GM12864 (cell line): ENCODE results near the gene GADD45GIP1.

ENCODE experiments used
- DNase-seq: peaks from one replicate; pipeline ENCODE4 v3.0.0-alpha.2; 2011; ENCODE audit warnings: low read depth
- H3K4me3 ChIP-seq: 2 replicates; pipeline ENCODE4 v1.5.1; 2011; ENCODE audit warnings: mild to moderate bottlenecking, low read depth, low read length, control low read depth
- TF ChIP-seq, protein P1 (sequence below): IDR thresholded peaks from 2 replicates; pipeline ENCODE4 v1.5.1; 2011; ENCODE audit warnings: low read depth, mild to moderate bottlenecking, moderate library complexity, low read length, control low read depth, inconsistent platforms; ENCODE audit errors: missing control alignments

The GADD45GIP1 gene

DNA sequence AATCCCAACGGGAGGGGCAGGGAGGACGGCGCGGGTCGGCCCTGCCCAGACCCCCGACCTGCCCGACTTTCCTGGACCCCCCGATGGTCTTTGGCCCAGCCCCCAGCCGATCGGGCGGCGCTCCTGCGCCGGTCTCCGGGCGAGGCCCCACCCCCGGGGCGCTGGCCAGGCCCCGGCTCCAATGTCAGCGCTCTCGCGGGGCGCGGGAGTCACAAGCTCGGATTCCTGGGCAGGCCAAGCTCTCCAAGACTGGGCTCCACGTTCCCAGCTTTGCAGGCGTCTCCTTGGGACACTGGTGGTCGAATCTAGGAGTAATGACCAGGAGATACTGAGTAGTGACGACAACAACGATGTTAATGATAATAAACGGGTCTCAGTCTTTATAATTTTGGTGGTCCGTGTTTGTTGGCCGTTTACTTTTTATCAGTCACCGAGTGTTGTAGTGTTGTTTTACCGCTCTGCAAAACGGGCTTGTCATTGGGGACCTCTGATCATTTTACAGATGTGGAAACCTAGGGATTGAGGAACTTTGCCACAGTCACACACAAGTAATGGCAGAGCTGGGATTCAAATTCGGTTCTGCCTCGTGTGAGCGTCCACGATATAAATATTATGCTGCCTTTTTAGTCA, 10.8 kb downstream of the GADD45GIP1 start:
- DNase-seq = no peak
- TF ChIP-seq, protein P1, sequence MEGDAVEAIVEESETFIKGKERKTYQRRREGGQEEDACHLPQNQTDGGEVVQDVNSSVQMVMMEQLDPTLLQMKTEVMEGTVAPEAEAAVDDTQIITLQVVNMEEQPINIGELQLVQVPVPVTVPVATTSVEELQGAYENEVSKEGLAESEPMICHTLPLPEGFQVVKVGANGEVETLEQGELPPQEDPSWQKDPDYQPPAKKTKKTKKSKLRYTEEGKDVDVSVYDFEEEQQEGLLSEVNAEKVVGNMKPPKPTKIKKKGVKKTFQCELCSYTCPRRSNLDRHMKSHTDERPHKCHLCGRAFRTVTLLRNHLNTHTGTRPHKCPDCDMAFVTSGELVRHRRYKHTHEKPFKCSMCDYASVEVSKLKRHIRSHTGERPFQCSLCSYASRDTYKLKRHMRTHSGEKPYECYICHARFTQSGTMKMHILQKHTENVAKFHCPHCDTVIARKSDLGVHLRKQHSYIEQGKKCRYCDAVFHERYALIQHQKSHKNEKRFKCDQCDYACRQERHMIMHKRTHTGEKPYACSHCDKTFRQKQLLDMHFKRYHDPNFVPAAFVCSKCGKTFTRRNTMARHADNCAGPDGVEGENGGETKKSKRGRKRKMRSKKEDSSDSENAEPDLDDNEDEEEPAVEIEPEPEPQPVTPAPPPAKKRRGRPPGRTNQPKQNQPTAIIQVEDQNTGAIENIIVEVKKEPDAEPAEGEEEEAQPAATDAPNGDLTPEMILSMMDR = no peak
- H3K4me3 ChIP-seq = peak overlapping the region; percentile 69

DNA sequence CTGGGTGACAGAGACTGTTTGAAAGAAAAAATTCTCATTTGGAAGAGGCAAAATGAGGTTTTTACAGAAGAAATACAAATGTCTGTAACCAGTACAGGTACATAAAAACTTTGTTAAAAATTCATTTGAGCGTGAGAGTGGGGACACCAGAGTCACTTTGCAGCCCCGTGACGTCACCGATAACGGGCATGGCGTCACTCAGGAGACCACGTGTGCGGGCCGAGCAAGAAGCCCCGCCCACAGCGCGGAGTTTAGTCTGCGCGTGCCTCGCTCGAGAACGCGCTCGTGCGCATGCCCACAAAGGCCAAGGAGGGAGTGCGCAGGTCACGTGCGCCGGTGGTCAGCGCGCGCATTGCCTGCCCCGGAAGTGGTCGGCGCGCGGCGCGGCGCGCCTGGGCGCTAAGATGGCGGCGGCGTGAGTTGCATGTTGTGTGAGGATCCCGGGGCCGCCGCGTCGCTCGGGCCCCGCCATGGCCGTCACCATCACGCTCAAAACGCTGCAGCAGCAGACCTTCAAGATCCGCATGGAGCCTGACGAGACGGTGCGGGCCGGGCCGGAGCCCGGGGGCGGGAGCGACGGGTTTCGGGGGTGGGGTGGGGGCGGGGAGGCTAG, 11.4 kb downstream of the GADD45GIP1 start, which contains the start of gene RAD23A:
Gene RAD23A, plus strand, starts transcription at position 384 of the 613 bp plus-strand sequence. Its CDS starts 87 bp downstream, at position 471.
- peak; percentile 94 for DNase-seq
- H3K4me3 ChIP-seq = peak within 1 kb of the TSS; percentile 69
- TF ChIP-seq, protein P1 = no peak

DNA sequence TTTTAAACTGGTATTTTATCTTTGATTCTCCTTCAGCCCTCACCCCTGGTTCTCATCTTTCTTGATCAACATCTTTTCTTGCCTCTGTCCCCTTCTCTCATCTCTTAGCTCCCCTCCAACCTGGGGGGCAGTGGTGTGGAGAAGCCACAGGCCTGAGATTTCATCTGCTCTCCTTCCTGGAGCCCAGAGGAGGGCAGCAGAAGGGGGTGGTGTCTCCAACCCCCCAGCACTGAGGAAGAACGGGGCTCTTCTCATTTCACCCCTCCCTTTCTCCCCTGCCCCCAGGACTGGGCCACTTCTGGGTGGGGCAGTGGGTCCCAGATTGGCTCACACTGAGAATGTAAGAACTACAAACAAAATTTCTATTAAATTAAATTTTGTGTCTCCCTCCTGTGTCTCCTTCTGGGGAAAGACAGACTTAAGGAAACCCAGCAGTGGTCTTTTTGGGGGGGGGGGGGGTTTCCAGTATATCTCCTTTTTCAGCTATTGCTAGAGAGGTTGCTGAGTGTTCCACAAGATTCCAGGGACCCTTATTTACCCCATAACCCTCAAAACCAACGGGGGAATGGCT, 12.8 kb downstream of the GADD45GIP1 start:
- TF ChIP-seq, protein P1 = no peak
- H3K4me3 ChIP-seq = peak overlapping the region; percentile 24; the same call in 1 of the 2 replicates
- DNase-seq = no peak

DNA sequence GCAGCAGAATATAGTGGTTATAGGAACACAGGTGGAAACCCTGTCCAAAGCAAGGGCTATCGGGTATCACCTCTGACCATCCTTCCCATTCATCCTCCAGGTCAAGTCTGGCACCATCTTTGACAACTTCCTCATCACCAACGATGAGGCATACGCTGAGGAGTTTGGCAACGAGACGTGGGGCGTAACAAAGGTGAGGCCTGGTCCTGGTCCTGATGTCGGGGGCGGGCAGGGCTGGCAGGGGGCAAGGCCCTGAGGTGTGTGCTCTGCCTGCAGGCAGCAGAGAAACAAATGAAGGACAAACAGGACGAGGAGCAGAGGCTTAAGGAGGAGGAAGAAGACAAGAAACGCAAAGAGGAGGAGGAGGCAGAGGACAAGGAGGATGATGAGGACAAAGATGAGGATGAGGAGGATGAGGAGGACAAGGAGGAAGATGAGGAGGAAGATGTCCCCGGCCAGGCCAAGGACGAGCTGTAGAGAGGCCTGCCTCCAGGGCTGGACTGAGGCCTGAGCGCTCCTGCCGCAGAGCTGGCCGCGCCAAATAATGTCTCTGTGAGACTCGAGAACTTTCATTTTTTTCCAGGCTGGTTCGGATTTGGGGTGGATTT, 13.5 kb downstream of the GADD45GIP1 start:
- DNase-seq = no peak
- TF ChIP-seq, protein P1 = no peak
- H3K4me3 ChIP-seq = peak overlapping the region; percentile 3

DNA sequence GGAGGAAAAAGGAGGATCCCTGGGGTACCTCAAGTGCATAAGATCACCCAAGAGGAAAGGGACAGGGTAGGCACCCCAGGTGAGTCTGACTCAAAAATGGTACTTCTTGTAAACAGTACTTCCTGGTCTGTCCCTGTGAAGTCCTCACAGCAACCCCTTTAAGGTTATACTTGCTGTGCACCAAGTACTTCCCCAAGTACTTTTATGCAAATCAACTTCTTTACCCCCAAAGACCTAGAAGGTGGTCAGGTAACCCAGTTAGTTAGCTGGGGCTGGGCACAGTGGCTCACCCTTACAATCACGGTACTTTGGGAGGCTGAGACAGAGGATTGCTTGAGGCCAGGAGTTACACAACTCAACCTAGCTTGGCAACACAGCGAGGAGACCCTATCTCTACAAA, 16.1 kb downstream of the GADD45GIP1 start:
- peak overlapping the region; percentile 81 for H3K4me3 ChIP-seq
- TF ChIP-seq, protein P1 = no peak
- no peak for DNase-seq

DNA sequence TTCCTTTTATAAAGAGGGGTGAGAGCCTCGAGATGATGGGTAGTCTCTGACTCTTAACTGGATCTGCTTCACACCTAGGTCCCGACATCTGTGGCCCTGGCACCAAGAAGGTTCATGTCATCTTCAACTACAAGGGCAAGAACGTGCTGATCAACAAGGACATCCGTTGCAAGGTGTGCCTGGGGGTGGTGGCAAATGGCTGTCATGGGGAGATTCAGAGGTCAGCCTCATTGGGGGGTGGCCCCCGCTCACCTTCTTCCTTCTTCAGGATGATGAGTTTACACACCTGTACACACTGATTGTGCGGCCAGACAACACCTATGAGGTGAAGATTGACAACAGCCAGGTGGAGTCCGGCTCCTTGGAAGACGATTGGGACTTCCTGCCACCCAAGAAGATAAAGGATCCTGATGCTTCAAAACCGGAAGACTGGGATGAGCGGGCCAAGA, 17.0 kb downstream of the GADD45GIP1 start:
- TF ChIP-seq, protein P1 = no peak
- no peak for DNase-seq
- peak overlapping the region; percentile 81 for H3K4me3 ChIP-seq
